ENCODE data around the gene RLN2.

The RLN2 gene

DNA sequence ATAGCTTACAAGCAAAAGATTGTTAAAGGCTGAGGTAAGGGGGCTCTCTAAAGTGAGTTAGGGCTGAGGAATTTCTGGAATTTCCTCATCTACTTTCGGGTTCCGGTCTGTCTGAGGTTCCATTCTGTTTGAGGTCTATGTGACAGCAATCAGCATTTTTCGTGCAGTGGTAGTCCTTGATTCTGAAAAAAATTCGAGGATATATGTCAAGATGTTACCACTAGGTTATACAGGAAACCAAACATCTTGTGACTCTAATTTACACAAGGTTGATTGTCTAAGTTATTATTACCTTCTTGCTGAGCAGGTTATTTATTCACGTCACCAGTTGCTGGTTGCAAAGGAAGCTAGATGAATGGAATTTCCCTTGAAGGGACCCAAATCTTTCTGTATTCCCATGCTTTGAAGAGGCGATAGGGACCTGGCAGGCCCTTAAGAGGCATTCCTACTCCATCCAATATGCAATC is 35.2 kb downstream of the RLN2 start:
- Histone ChIP-seq H3K9me3 (ENCODE audit: control insufficient read depth, low read length) (no peaks in the 10 kb centered on the region), H3K4me3 (ENCODE audit: insufficient read depth, low read depth, low read length) (no peak overlapping the region), H3K36me3 (ENCODE audit: control insufficient read depth, insufficient read depth, low read length) (no peaks in the 10 kb centered on the region), H3K27me3 (ENCODE audit: control insufficient read depth, insufficient read depth, low read length, poor library complexity, severe bottlenecking) (no peaks in the 10 kb centered on the region), H3K4me1 (ENCODE audit: control insufficient read depth, insufficient read depth, low read length) (peaks cover 2% of the 10 kb centered on the region), H3K27ac (ENCODE audit: insufficient read depth, low read depth, low read length, poor library complexity, severe bottlenecking) (peak overlapping the region; percentile 23)
- 56 to 69% methylated on average over 6 of the region's 6 CpGs for WGBS, 2 experiments

- Histone ChIP-seq H3K9me3 (ENCODE audit: control insufficient read depth, low read length) (no peaks in the 10 kb centered on the region), H3K4me1 (ENCODE audit: control insufficient read depth, insufficient read depth, low read length) (peaks cover 2% of the 10 kb centered on the region), H3K36me3 (ENCODE audit: control insufficient read depth, insufficient read depth, low read length) (no peaks in the 10 kb centered on the region), H3K4me3 (ENCODE audit: insufficient read depth, low read depth, low read length) (no peak overlapping the region), H3K27me3 (ENCODE audit: control insufficient read depth, insufficient read depth, low read length, poor library complexity, severe bottlenecking) (no peaks in the 10 kb centered on the region), H3K27ac (ENCODE audit: insufficient read depth, low read depth, low read length, poor library complexity, severe bottlenecking) (no peak overlapping the region)
- WGBS, 2 experiments, result 41 to 43% methylated on average over 1 of the region's 1 CpG
Observed at GRCh38 chr9:5265939-5266338, 38.6 kb downstream of the RLN2 start.

DNA sequence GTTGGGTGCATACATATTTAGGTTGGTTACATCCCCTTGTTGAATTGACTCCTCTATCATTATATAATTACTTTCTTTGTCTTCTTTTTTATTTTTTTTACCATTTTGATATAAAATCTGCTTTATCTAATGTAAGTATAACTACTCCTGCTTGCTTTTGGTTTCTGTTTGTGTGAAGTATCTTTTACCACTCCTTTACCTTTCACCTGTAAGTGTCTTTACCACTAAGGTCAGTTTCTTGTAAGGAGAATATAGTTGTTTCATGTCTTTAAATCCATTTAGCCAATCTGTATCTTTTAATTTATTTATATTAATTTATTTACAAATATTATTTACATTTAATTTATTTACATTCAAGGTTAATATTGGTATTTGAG is 40.3 kb downstream of the RLN2 start:
- Histone ChIP-seq H3K4me1 (ENCODE audit: control insufficient read depth, insufficient read depth, low read length) (no peaks in the 10 kb centered on the region), H3K4me3 (ENCODE audit: insufficient read depth, low read depth, low read length) (no peak overlapping the region), H3K36me3 (ENCODE audit: control insufficient read depth, insufficient read depth, low read length) (no peaks in the 10 kb centered on the region), H3K9me3 (ENCODE audit: control insufficient read depth, low read length) (no peaks in the 10 kb centered on the region), H3K27ac (ENCODE audit: insufficient read depth, low read depth, low read length, poor library complexity, severe bottlenecking) (no peak overlapping the region), H3K27me3 (ENCODE audit: control insufficient read depth, insufficient read depth, low read length, poor library complexity, severe bottlenecking) (no peaks in the 10 kb centered on the region)

DNA sequence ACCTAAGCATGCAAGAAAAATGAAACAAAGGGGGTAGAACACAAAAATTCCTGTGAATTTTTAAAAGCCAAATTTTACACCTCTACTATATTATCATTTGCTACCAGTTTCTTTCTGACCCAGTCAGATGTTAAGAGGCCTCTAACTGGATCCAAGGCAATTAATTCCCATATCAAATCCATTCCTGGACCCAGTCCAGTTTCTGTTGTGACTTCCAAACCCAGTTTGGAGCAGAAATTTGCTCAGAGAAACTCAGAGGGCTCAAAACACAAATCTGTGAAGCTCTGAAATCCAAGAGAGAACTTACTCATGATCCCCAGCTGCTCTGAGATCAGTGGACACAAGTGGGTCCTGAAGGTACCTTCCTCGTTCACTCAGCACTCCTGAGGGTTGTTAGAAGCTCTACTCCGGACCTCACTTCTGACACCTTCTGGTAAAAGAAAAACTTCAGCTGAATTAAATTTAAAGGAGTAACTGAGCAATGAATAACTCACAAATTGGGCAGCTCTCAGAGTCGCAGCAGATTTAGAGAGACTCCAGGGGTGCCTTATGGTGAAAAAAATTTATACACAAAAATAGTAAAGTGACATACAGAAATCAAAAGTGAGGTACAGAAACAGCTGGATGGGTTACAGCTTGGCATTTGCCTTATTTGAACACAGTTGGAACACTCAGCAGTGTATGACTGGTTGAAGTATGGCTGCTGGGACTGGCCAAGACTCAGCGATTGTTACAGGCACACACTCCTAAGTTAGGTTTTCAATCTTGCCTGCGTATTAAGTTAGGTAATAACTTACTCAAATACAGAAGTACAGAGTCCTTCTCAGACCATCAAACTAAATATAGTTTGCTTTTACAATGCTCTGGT is 40.9 kb downstream of the RLN2 start:
- Histone ChIP-seq H3K4me1 (ENCODE audit: control insufficient read depth, insufficient read depth, low read length) (no peaks in the 10 kb centered on the region), H3K36me3 (ENCODE audit: control insufficient read depth, insufficient read depth, low read length) (no peaks in the 10 kb centered on the region), H3K27me3 (ENCODE audit: control insufficient read depth, insufficient read depth, low read length, poor library complexity, severe bottlenecking) (no peaks in the 10 kb centered on the region), H3K27ac (ENCODE audit: insufficient read depth, low read depth, low read length, poor library complexity, severe bottlenecking) (no peak overlapping the region), H3K4me3 (ENCODE audit: insufficient read depth, low read depth, low read length) (no peak overlapping the region), H3K9me3 (ENCODE audit: control insufficient read depth, low read length) (no peaks in the 10 kb centered on the region)
- WGBS, 2 experiments, result 73 to 79% methylated on average over 4 to 5 of the region's 5 CpGs
